ENCODE results near the gene NUDT9.

DNA sequence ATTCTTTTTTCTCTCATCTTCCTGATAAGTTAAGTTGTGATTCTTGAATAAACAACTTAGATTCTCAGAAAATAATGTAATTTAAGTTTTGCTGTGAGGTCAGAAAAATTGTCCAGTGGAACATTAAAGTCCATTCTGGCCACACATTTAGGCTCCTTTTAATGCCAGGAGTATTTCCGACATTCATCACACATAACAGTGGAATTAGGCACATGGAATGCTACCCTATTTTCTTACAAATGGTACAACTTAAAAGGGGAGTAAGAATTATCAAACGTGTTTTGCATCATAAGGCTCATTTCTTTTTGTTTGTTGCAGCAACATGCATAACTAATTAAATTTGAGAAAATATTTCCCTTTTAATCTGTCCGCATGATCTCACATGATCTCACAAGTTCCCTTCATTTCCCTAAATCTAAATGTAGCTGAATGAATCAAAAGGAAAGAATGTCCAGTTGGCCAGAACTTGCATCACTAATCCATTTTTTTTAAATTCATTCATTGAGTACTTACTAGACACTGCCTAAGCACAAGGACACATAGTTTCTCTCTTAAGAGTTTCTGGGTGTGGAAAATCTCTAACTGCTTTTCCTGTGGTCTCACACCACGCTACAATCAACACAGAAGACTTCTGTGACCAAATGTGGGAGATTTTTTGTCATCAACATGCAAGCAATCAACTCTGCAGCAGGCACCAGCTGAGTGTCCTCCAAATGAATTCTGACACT is 84.8 kb downstream of the NUDT9 start:
- TF ChIP-seq EZH2phosphoT487 (IDR thresholded peaks at IDR 0.05; ENCODE audit: borderline replicate concordance, low read length), result no peak
- TF ChIP-seq, protein P1, sequence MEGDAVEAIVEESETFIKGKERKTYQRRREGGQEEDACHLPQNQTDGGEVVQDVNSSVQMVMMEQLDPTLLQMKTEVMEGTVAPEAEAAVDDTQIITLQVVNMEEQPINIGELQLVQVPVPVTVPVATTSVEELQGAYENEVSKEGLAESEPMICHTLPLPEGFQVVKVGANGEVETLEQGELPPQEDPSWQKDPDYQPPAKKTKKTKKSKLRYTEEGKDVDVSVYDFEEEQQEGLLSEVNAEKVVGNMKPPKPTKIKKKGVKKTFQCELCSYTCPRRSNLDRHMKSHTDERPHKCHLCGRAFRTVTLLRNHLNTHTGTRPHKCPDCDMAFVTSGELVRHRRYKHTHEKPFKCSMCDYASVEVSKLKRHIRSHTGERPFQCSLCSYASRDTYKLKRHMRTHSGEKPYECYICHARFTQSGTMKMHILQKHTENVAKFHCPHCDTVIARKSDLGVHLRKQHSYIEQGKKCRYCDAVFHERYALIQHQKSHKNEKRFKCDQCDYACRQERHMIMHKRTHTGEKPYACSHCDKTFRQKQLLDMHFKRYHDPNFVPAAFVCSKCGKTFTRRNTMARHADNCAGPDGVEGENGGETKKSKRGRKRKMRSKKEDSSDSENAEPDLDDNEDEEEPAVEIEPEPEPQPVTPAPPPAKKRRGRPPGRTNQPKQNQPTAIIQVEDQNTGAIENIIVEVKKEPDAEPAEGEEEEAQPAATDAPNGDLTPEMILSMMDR (conservative IDR thresholded peaks at IDR 0.05; ENCODE audit: low read depth, low read length), result no peak
- TF ChIP-seq EZH2 (IDR thresholded peaks at IDR 0.05; ENCODE audit: low read length, unreplicated experiment), result no peak
